Measurements from ENCODE around the gene BICD2. TPM values are rescaled to one million over a fixed set of nuclear protein-coding genes. Genes with fewer than 3 reads are reported as not detected.

The BICD2 gene
- total and polyA plus RNA-seq, 4 donors, result 32.3 to 38.0 (median 34.2) TPM

DNA sequence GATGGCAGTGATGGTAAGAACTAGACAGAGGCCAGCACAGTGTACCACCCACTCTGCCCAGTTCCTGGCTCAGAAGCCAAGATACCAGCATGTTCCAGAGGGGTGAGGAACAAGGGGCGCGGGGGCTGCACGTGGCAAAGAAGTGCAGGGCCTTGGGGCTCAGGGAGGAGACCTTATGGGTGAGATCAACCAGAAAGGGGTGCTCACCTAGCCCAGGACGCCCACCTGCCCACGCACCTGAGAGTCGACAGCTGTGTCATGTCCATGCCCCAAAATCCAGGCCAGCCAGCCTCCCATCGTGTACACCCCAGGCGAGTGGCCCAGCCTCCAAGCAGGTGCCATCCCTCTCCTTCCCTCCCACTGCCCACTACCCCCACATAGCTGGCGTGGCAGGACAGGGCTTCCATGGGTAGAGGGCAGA, 34.9 kb downstream of the BICD2 start:
- 92% methylated on average over 9 of the region's 9 CpGs for WGBS (ENCODE audit: insufficient coverage)
- no peak for DNase-seq (ENCODE audit: low read depth in 4 of 6, low spot score in 6 of 6)
- H3K27me3 ChIP-seq (ENCODE audit: control insufficient read depth, insufficient read depth, low read length), result no peaks in the 10 kb centered on the region
- H3K4me3 ChIP-seq (ENCODE audit: low read depth, low read length), result no peak overlapping the region
- H3K27ac ChIP-seq (ENCODE audit: low read depth, low read length), result no peak overlapping the region
- peaks cover 61% of the 10 kb centered on the region for H3K36me3 ChIP-seq (ENCODE audit: control insufficient read depth, insufficient read depth, low read length)
- H3K4me1 ChIP-seq (ENCODE audit: control insufficient read depth, insufficient read depth, low read length), result peaks cover 39% of the 10 kb centered on the region
- no peaks in the 10 kb centered on the region for H3K9me3 ChIP-seq (ENCODE audit: control insufficient read depth, insufficient read depth, low read length)

DNA sequence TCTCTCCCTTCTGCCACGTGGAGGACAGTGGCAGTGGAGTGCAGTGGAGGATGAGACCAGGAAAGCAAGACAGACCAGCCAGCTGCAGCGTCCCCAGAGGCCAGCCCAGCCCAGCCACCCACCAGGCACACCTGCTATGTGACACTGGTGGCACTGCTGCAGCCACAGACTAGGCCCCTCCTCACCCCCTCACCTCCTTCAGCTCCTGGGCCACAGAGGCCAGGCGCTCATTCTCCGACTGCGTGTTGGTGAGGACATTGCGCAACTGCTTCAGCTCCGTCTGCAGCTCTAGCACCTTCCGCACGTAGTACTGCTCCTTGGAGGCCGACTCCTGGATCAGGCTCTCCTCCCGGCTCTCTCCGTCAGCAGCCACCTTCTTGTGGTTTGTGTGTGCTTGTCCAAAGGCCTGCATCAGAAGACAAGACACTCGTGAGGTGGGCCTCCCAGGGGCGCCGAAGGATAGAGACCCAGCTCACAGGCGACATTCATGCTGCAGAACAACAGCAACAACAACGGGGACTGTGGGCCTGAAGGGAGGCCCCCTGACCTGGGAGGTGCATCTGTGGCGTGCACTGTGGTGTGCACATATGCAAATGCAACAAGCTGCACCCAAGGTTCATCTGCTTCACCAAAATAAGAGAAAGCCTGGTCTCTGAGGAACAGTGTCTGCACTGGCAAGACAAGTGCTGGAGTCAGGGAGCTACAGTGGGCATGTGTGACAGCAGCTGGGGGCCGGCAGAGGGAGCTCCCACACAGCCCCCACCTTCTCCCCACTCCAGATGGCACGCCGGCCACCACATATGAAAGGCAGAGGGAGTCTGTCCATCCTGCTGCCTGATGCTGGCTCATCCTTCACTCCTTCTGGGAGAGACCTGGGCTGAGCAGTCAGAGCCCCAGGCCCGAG, 35.5 kb downstream of the BICD2 start:
- no peaks in the 10 kb centered on the region for H3K9me3 ChIP-seq (ENCODE audit: control insufficient read depth, insufficient read depth, low read length)
- H3K36me3 ChIP-seq (ENCODE audit: control insufficient read depth, insufficient read depth, low read length), result peaks cover 64% of the 10 kb centered on the region
- H3K4me3 ChIP-seq (ENCODE audit: low read depth, low read length), result no peak overlapping the region
- 85% methylated on average over 21 of the region's 22 CpGs for WGBS (ENCODE audit: insufficient coverage)
- no peaks in the 10 kb centered on the region for H3K27me3 ChIP-seq (ENCODE audit: control insufficient read depth, insufficient read depth, low read length)
- H3K4me1 ChIP-seq (ENCODE audit: control insufficient read depth, insufficient read depth, low read length), result peaks cover 43% of the 10 kb centered on the region
- DNase-seq (ENCODE audit: low read depth in 4 of 6, low spot score in 6 of 6), result peak in 1 of 6 donors; percentile 48
- no peak overlapping the region for H3K27ac ChIP-seq (ENCODE audit: low read depth, low read length)

DNA sequence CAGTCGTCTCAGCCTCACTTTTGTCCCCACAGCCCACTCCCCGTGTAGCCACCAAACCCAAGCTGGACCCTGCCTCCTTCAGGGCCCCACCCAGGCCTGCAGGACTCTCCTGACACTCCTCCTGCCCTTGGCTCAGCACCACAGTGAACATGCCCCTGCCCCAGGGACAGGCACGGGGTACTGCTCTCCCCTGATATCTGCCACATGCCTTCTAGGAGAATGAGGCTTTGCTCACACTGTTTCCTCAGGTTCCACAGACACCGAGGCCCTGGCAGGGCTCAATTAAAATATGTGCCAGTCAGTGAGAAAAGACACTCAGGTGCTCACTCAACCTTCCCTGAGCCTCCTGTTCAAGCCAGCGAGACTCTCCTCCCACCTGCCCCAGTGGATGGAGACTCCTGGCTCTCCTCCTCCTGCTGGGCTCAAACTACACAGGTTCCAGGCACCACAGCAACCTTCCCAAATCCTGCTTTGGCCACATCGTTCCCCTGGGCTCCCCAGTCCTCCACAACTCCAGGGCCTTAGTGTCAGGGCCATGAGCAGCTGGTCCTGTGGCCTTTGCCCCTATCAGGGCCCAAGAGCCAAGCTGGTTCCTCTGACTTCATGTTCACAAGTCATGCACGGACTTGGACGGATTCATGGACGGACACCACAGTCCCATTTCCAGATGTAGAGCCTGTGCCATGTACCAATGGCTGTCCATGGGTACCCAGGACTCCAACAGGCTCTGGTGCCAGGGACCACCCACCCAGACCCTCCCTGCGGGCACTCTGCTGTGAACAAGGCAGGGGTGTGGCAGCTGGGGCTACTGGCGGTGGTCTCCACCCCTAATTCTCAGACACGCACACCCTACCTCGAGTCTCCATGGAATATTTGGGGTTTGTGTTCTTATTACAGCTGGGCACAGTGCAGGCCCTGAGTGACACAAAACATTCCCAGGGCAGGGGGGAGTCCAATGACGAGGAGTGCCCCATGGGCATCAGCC, 36.6 kb downstream of the BICD2 start:
- peaks cover 52% of the 10 kb centered on the region for H3K4me1 ChIP-seq (ENCODE audit: control insufficient read depth, insufficient read depth, low read length)
- no peak overlapping the region for H3K4me3 ChIP-seq (ENCODE audit: low read depth, low read length)
- DNase-seq (ENCODE audit: low read depth in 4 of 6, low spot score in 6 of 6), result no peak
- peaks cover 64% of the 10 kb centered on the region for H3K36me3 ChIP-seq (ENCODE audit: control insufficient read depth, insufficient read depth, low read length)
- H3K9me3 ChIP-seq (ENCODE audit: control insufficient read depth, insufficient read depth, low read length), result no peaks in the 10 kb centered on the region
- 94% methylated on average over 12 of the region's 14 CpGs for WGBS (ENCODE audit: insufficient coverage)
- H3K27me3 ChIP-seq (ENCODE audit: control insufficient read depth, insufficient read depth, low read length), result no peaks in the 10 kb centered on the region
- H3K27ac ChIP-seq (ENCODE audit: low read depth, low read length), result no peak overlapping the region

DNA sequence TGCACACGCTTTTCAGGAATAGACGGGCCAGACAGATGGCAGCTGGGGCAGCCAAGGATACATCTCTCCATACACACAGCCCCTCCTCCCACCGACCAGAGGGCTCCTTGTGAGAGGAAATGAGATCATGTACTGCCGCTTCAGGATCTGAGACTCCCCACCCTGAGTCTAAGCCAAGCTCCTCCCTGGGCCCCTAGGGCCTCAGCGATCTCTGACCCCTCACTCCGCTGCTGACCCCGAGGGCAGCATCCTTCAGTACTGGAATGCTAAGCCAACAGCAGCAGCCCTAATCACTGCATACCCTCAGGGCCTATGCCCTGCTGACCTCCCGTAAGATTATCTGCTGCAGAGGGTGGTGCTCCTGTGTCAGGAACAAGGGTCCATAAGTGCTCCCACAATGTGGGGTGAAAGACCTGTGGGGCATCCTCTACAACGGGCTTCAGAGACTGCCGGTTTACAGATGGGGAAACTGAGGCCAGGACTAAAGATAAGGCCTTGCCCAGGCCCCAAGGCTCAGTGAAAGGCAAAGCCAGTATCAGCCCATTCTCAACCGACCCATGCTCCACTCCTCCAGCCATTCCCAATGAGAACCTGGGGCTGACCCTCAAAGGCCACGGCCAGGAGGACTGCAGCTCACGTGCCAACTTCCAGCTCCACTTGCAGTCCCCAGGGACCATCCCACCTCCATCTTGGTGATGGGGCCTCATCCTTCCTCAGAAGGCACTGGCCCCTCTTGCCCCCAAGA, 37.5 kb downstream of the BICD2 start:
- no peaks in the 10 kb centered on the region for H3K27me3 ChIP-seq (ENCODE audit: control insufficient read depth, insufficient read depth, low read length)
- peaks cover 73% of the 10 kb centered on the region for H3K36me3 ChIP-seq (ENCODE audit: control insufficient read depth, insufficient read depth, low read length)
- H3K4me3 ChIP-seq (ENCODE audit: low read depth, low read length), result no peak overlapping the region
- no peaks in the 10 kb centered on the region for H3K9me3 ChIP-seq (ENCODE audit: control insufficient read depth, insufficient read depth, low read length)
- DNase-seq (ENCODE audit: low read depth in 4 of 6, low spot score in 6 of 6), result peak in 1 of 6 donors; percentile 20
- WGBS (ENCODE audit: insufficient coverage), result 80% methylated on average over 11 of the region's 13 CpGs
- peaks cover 60% of the 10 kb centered on the region for H3K4me1 ChIP-seq (ENCODE audit: control insufficient read depth, insufficient read depth, low read length)
- H3K27ac ChIP-seq (ENCODE audit: low read depth, low read length), result no peak overlapping the region

DNA sequence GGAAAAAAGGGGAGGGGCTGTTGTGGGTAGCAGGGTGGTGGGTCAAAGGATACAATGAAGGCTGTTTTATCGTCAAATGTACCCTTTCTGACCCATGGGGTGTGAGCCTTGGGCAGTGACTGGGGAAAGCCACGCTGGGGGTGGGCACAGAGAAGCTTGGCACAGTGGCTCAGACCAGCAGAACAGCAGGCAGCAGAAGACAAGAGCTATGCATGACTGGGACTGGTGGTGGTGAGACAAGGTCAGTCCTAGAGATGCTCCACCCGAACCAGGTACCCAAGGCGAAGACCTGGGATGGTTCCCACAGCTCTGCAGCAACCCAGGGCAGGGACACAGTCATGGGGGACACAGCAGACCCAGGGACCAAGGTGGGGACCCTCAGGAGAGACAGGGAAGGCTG, 38.3 kb downstream of the BICD2 start:
- Histone ChIP-seq H3K36me3 (ENCODE audit: control insufficient read depth, insufficient read depth, low read length) (peaks cover 78% of the 10 kb centered on the region), H3K4me3 (ENCODE audit: low read depth, low read length) (no peak overlapping the region), H3K4me1 (ENCODE audit: control insufficient read depth, insufficient read depth, low read length) (peaks cover 60% of the 10 kb centered on the region), H3K27me3 (ENCODE audit: control insufficient read depth, insufficient read depth, low read length) (no peaks in the 10 kb centered on the region), H3K9me3 (ENCODE audit: control insufficient read depth, insufficient read depth, low read length) (no peaks in the 10 kb centered on the region), H3K27ac (ENCODE audit: low read depth, low read length) (no peak overlapping the region)
- DNase-seq (ENCODE audit: low read depth in 4 of 6, low spot score in 6 of 6), result no peak
- 93% methylated on average over 4 of the region's 4 CpGs for whole genome bisulfite sequencing (ENCODE audit: insufficient coverage)

DNA sequence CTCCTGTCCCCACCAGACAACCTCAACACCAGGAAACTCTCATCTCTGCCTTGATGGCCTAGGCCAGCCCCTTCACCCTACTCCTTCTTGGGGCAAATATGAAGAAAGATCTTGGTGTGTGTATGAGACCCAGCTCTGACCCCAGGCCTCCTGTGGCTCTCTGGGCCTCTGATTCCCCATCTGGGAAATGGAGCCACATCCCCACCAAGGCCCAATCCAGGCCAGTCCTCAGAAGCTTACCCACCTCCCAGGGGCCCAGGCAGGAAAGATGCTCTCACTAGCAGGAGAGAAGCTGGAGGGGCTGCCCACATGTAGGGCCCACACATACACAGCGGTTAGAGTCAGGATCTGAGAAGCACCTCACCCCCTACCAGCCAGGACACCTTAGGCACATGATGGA, 38.9 kb downstream of the BICD2 start:
- no peaks in the 10 kb centered on the region for H3K9me3 ChIP-seq (ENCODE audit: control insufficient read depth, insufficient read depth, low read length)
- no peaks in the 10 kb centered on the region for H3K27me3 ChIP-seq (ENCODE audit: control insufficient read depth, insufficient read depth, low read length)
- H3K36me3 ChIP-seq (ENCODE audit: control insufficient read depth, insufficient read depth, low read length), result peaks cover 79% of the 10 kb centered on the region
- no peak overlapping the region for H3K4me3 ChIP-seq (ENCODE audit: low read depth, low read length)
- H3K27ac ChIP-seq (ENCODE audit: low read depth, low read length), result no peak overlapping the region
- H3K4me1 ChIP-seq (ENCODE audit: control insufficient read depth, insufficient read depth, low read length), result peaks cover 60% of the 10 kb centered on the region
- DNase-seq (ENCODE audit: low read depth in 4 of 6, low spot score in 6 of 6), result no peak
- WGBS (ENCODE audit: insufficient coverage), result 100% methylated on average over 1 of the region's 1 CpG

DNA sequence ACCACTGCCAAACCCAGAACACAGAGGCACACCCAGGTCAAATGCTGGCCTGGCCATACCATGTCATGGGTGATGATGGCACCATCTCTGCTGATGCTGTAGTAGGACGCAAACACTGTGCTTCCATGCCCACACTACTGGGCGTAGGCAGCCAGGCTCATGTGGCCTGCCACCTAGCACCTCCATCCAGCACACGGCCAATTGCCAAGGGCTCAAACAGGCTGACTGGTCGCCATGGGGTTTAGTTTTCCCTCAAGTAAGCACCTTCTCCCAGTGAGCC, 39.4 kb downstream of the BICD2 start:
- DNase-seq (ENCODE audit: low read depth in 4 of 6, low spot score in 6 of 6), result no peak

DNA sequence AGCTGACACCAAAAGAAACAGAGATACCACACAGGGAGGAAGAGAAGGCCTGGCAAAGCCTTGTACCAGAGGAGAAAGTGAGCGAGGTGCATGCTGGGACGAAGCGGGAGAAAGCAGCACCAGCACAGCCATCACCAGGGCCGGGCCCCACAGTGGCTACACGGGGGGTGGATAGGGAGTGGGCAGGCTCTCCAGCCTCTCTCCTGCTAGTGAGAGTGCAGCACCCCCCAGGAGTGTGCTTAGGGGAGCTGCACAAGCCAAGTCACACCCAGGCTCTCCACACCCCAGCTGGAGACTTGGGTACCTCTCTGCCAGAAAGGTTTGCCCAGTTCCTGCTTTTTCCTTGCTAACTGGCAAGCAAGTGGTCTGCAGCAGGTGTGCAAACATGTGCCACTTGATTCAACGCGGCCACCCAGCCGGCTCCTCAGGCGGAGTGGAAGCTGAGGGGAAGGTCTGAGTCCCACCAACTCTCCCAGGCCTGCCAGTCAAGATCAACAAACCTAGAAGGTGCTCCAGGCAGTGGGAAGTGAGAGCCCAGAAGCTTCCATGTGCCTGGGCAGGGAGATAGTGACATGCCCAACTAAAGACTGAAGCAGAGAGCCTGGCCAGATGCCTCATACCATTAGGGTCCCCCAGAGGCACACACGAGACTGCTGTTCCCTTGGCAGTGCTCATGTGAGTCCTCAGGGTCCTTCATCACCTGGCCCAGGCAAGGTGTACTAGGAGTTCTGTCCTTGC, 39.9 kb downstream of the BICD2 start:
- H3K36me3 ChIP-seq (ENCODE audit: control insufficient read depth, insufficient read depth, low read length), result peaks cover 83% of the 10 kb centered on the region
- H3K4me3 ChIP-seq (ENCODE audit: low read depth, low read length), result no peak overlapping the region
- peak overlapping the region; percentile 66 for H3K27ac ChIP-seq (ENCODE audit: low read depth, low read length)
- H3K27me3 ChIP-seq (ENCODE audit: control insufficient read depth, insufficient read depth, low read length), result no peaks in the 10 kb centered on the region
- no peak for DNase-seq (ENCODE audit: low read depth in 4 of 6, low spot score in 6 of 6)
- 89% methylated on average over 10 of the region's 10 CpGs for WGBS (ENCODE audit: insufficient coverage)
- peaks cover 56% of the 10 kb centered on the region for H3K4me1 ChIP-seq (ENCODE audit: control insufficient read depth, insufficient read depth, low read length)
- no peaks in the 10 kb centered on the region for H3K9me3 ChIP-seq (ENCODE audit: control insufficient read depth, insufficient read depth, low read length)

More for the DNA sequence above, 39.4 kb downstream of the BICD2 start:
- Histone ChIP-seq H3K27me3 (ENCODE audit: control insufficient read depth, insufficient read depth, low read length) (no peaks in the 10 kb centered on the region), H3K27ac (ENCODE audit: low read depth, low read length) (no peak overlapping the region), H3K9me3 (ENCODE audit: control insufficient read depth, insufficient read depth, low read length) (no peaks in the 10 kb centered on the region), H3K36me3 (ENCODE audit: control insufficient read depth, insufficient read depth, low read length) (peaks cover 82% of the 10 kb centered on the region), H3K4me1 (ENCODE audit: control insufficient read depth, insufficient read depth, low read length) (peaks cover 60% of the 10 kb centered on the region), H3K4me3 (ENCODE audit: low read depth, low read length) (no peak overlapping the region)
- WGBS (ENCODE audit: insufficient coverage), result 100% methylated on average over 3 of the region's 4 CpGs
